Astrocyte of the spinal cord (primary cell): ENCODE data around the gene TBATA.

Source experiments
- DNase-seq: peaks from one replicate; pipeline ENCODE4 v3.0.0; 2011; ENCODE audit warnings: low read depth, low spot score
- H3K4me3 ChIP-seq: 2 replicates; pipeline ENCODE4 v1.5.1; 2011; ENCODE audit warnings: low read depth, mild to moderate bottlenecking, low read length, moderate library complexity
- CTCF ChIP-seq: IDR thresholded peaks from 2 replicates; pipeline ENCODE4 v1.5.1; 2012; ENCODE audit warnings: low read depth, mild to moderate bottlenecking, low read length, inconsistent platforms
- in situ Hi-C: cut with HindIII; loops from 2 replicates; pipeline ENCODE4 v1.10.0; 2017; ENCODE audit warnings: low sequenced_read_pairs

The TBATA gene

GRCh38 chr10:70757856-70758255, 27.3 kb downstream of the TBATA start:
- DNase-seq = no peak
- in situ Hi-C loops = no loop called here
- no peak overlapping the region for H3K4me3 ChIP-seq
- TF ChIP-seq CTCF = no peak

- H3K4me3 ChIP-seq = no peak overlapping the region
- no peak for TF ChIP-seq CTCF
- DNase-seq = peak; percentile 21
- in situ Hi-C loops = no loop called here
Observed at GRCh38 chr10:70756700-70757360, 28.3 kb downstream of the TBATA start.

DNA sequence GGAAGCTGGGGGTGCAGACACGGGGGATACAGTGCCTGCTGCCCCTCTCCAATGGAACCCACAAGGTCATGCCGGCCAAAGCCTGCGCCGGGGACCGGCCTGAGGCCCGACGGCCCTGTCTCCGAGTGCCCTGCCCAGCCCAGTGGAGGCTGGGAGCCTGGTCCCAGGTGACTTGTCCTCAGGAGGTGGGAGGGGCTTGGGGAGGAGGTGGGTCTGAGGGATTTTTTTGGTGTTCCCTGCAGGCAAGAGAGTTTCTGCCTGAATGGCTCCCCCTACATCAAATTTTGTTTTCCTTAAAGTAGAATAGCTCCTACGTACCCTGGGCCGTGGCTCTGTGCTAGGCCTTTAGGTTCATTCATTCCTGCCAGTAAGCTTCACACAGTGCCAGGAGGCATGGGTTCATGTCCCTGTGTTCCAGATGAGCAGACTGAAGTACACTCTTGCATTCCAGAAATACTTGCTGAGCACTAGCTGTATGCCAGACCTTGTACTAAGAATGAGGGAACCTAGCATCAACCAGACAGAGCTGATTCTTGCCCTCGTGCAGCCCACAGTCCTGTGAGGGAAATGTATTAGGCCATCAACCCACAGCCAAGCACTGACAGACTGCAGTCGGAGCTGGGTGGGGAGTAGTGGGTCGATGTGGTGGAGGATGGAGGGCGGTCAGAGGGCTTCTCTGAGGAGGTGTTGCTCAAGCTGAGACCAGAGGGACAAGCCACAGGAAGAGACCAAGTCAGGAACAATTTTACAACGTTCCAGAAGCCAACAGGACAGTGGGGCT, 31.1 kb downstream of the TBATA start:
- in situ Hi-C loops = no loop called here
- H3K4me3 ChIP-seq = no peak overlapping the region
- no peak for TF ChIP-seq CTCF
- DNase-seq = peak; percentile 24

- H3K4me3 ChIP-seq = no peak overlapping the region
- DNase-seq = no peak
- in situ Hi-C loops = no loop called here
- no peak for TF ChIP-seq CTCF
Observed at GRCh38 chr10:70753026-70753663, 32.0 kb downstream of the TBATA start.

- no peak for DNase-seq
- TF ChIP-seq CTCF = no peak
- in situ Hi-C loops = no loop called here
- no peak overlapping the region for H3K4me3 ChIP-seq
Observed at GRCh38 chr10:70752571-70752970, 32.6 kb downstream of the TBATA start.

- no peak for DNase-seq
- no peak for TF ChIP-seq CTCF
- in situ Hi-C loops = no loop called here
- H3K4me3 ChIP-seq = no peak overlapping the region
Observed at GRCh38 chr10:70751991-70752390, 33.2 kb downstream of the TBATA start.
